Stimulated activated CD4-positive, alpha-beta T cell treated with anti-CD3 and anti-CD28 coated beads, Interleukin-4, amount 100 ng/mL, for 24 hours (primary cell): ENCODE results near the gene NKIRAS2.

Source experiments
- DNase-seq: peaks from one replicate; pipeline ENCODE4 v3.0.0-alpha.2; 2020

The NKIRAS2 gene

GRCh38 chr17:42059815-42060214 is 39.9 kb downstream of the NKIRAS2 start:
- DNase-seq = no peak

DNA sequence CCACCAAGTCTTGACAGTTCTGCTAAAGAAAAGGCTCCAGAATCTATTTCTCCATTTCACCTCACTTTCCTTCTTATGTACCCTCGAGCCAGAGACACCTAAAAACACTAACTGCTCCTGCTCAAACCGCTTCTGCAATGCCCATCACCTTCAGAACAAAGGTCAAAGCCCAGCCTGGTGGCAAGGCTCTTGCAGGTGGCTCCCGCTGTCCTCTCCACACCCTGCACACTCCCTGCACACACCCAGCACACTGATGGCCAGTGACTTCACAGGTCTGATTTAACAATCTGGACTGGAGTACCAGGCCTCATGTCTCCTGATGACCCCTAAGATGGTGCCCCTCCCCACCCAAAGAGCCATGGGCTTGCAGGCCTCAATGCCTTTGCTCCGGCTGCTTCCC is 40.3 kb downstream of the NKIRAS2 start:
- no peak for DNase-seq

DNA sequence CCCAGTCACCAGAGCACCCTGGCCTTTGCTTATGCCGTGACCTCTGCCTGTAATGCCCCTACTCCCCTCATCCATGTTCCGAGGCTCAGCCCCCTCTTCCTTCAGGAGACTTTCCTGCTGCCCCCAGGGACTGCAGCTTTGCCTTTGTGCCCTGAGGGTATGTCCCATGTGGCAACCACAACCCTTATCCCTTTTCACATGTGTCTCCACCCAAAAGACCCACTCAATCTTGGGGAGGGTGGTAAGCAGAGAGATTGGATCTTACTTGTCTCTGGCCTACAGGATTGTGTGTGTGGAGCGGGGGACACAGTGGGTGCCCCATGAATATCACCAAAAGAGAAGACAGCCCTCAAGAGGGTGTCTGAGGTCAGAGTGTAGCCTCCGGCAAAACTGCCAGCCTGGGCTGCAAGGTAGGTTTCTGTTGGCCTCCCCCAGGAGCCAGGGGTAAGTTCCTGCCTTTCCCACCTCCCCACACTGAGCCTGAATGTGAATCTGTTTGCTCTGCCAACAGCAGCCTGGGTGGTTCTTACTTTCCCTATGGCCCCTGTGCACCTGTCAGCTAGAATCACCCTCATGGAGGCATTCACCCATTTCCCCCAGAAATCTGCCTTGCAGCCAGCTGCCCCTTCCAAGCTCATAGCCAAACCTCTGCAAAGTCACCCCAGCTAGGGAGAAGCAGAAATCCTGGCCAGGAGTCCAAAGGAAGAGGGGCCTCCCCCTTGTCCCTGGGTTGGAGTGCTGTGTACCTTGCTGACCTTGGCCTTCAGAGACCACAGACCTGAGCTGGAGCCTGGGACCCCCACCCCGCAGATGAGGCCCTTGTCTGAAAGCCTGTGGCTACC is 42.0 kb downstream of the NKIRAS2 start:
- DNase-seq = no peak

DNA sequence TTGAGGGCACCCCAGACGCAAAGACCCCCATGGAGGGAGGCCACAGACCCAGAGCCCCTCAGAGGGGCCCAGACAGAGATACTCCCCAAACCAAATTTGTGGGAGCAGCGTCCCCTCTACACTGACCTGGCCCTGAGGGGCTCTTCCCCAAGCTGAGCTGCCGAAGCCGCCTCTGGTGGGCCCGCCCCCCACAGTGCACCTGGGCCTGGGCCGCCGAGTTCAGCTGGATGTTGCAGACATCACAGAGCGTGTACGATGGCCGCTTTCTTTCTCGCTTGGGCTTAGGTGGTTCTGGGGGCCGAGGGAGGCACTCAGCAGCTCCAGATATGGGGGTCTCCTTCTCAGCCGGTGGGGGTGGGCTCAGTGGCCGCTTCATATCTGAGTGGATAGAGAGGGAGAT is 42.8 kb downstream of the NKIRAS2 start:
- DNase-seq = no peak

DNA sequence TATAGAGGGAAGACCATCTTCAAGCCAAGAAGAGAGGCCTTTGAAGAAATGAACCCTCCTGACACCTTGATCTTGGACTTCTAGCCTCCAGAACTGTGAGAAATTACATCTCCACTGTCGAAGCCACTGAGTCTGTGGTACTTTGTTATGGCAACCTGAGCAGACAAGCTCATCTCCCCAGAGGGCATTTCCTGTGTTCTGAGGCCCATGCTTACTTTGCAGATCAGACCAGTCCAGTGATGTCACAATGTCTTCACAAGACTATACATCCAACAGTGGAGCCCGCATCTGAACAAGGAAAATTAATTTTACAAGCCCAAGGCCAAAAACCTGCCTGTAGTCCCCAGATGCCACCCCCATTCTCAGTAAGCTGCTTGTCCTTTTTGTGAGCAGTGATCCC is 45.3 kb downstream of the NKIRAS2 start:
- no peak for DNase-seq

- DNase-seq = peak; percentile 74
Measured at GRCh38 chr17:42067371-42068091, 47.6 kb downstream of the NKIRAS2 start.

GRCh38 chr17:42068979-42069378 is 49.1 kb downstream of the NKIRAS2 start:
- no peak for DNase-seq

GRCh38 chr17:42071810-42072209 is 51.9 kb downstream of the NKIRAS2 start:
- DNase-seq = no peak

DNA sequence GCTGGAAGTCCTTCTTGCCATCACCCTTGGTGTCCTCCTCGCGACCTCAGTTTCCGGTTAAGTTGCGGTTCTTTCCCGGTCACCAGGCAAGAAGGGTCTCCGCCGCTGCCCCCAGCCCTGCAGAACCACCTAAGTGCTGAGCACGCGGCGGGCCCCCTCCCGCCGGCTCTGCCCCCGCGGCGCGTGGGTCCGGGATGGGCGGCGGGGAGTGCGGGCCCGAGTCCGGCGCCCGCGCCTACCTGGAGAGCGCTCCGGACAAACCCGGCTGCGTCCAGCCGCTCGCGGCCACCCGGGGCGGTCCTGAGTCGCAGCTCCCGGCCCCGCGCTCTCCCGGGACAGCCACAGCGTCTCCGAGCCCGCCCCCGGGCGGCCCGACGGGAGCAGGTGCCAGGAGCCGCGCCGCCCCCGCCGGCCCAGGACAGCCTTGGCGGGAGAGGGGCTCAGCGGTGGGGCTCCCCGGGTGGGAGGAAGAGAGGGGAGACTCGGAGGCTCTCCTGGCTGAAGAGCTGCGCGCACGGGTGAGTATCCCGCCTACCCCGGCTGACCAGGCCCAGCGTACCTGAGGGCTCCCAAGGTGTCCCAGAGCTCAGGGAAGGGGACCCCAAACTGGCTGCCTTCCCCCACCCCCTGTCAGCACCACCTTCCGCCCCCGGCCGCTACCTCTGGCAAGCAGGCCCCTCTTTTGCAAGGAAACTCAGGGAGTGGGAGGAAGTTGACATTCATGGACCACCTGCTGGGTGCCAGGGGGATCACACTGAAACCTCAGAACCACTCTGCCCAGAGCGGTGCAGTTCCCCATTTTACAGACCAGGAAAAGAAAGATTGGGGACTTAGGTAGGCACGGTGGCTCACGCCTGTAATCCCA is 52.7 kb downstream of the NKIRAS2 start:
- DNase-seq = no peak
